Globus pallidus (tissue), 1 donor: ENCODE results near the gene CALM1.
A peak's percentile ranks its signal among the peaks of the same experiment; 100 is the strongest.

Experiments
- DNase-seq: peaks from one replicate; pipeline ENCODE4 v3.0.0-alpha.2; 2015; ENCODE audit warnings: low spot score

Gene CALM1

GRCh38 chr14:90443161-90444076 is 46.6 kb downstream of the CALM1 start:
- DNase-seq, result no peak

GRCh38 chr14:90444077-90444696 is 47.4 kb downstream of the CALM1 start:
- DNase-seq, result no peak

DNA sequence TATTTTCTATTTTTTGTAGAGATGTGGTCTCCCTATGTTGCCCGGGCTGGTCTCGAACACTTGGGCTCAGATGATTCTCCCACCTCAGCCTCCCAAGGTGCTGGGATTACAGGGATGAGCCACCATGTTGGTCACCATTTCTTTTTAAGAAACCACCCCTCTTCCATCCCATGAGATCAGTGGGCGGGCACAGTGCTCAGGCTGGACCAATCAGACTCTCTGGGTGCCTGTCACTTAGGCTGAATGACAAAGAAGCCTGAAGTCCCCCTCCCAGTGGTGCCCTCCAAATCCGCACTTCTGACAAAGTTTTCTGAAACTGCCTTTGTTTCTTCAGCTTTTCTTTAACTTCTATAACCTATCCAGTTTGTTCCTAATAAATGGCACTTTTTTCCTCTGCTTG is 48.2 kb downstream of the CALM1 start:
- no peak for DNase-seq

DNA sequence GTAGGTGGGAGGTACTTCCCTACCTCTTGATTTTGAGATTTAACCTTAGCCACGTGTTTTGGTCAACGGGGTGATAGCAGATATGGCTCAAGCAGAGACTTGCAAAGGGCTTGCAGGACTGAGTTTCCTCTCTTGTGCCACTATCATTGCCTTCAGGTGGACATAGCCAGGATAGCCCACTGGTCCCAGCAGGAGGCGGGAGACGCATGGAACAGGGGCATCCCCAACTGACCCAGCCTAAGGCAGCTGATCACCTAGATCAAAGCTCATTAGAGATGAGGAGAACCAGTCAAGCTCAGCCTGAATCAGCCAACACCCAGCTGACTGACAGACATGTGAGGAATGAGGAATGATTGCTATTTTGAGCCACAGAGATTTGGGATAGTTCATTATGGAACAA is 49.6 kb downstream of the CALM1 start:
- no peak for DNase-seq

DNA sequence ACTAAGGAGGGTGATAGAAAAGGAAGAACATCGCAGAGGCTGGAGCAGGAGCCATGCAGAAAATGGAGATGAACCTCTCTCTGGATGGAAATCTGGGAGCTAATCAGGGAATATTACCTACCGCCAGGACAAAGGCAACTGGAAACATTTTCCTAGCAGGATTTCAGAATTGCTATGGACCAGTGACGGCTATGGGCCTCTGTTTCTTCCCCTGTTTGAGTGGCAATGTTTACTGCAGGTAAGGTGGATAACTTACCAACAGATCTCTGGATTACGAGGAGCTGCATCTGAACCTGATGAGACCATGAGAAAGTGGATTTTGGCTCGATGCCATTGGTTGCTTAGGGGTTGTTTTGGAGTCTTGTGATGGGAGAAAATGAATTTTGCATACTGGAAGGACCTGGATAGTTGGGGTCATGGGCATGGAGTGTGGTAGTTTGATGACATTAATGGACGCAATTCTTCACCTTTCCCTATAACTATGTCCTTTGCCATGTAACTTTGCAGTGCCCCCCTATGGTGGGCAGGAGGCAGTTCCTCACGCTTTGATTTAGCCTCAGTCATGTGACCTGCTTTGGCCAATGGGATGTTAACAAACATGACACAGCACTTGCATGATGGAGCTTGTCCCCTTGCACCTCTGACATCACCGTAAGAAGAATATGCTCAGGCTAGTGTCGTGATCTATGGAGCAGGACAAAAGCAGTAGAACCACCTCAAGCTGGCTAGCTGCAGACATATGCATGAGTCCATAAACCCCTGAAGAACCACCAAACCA is 51.1 kb downstream of the CALM1 start:
- no peak for DNase-seq

GRCh38 chr14:90449411-90449810 is 52.6 kb downstream of the CALM1 start:
- no peak for DNase-seq

DNA sequence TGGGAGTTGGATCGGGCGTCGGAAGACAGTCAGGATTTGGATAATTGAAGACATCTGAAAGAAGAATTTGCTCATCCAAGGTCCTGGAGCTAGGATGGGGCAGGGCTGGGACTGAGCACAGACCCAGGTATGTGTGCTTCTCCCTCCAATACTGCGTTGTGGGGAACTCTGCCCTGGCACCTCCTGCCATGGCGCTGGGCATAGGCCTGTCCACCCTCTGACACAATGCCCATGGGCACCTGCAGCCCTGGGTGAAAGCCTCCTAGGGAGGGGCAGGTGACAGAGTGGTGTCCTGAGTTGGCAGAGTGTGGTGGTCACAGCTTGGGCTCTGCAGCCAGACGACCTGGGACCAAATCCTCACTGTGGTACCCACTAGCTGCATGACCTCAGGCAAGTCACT is 53.3 kb downstream of the CALM1 start:
- no peak for DNase-seq

- DNase-seq, result no peak
These were observed 53.8 kb downstream of the CALM1 start for GRCh38 chr14:90450667-90451066.

GRCh38 chr14:90451443-90451842 is 54.6 kb downstream of the CALM1 start:
- DNase-seq, result no peak

DNA sequence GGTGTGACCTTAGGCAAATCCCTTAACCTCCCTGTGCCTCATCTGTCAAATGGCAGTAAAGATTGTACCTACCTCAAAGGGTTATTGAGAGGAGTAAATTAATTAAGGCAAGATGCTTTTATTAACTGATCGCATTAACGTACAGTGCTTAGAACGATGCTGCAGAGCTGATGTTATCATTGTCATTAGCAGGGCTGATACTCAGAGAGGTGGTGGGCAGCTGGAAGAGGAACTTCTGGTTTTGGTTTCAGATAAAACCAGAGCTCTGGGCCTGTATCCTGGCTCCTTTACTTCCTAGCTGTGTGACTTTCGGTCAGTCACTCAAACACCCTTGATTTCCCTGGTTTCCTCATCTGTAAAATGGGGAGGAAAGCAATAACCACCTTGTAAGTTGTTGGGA is 55.1 kb downstream of the CALM1 start:
- no peak for DNase-seq

GRCh38 chr14:90452366-90452765 is 55.5 kb downstream of the CALM1 start:
- DNase-seq, result no peak

- peak; percentile 63 for DNase-seq
These were observed 56.6 kb downstream of the CALM1 start for GRCh38 chr14:90453401-90453951.

GRCh38 chr14:90454041-90455000 is 57.5 kb downstream of the CALM1 start:
- DNase-seq, result peak; percentile 99

DNA sequence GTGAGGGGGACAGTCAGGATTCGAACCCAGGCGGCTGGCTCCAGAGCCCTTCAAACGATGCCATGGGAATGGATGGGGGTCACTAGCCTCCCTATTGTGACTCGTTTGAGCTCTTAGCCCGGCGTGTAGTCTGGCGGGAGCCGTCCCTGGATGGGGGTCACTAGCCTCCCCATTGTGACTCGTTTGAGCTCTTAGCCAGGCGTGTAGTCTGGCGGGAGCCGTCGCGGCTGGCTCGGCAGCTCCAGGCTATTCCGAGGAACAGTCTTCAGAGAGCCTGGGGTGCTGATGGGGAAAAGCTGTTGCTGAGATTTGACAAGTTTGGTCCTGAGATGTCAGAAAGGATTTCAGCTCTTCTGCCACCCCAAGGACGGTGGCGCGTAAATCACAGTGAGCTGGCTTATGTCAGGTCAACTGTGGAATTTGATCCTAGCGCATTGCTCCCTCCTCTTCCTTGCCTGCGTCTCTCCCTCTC is 58.3 kb downstream of the CALM1 start:
- no peak for DNase-seq

GRCh38 chr14:90456551-90456950 is 59.7 kb downstream of the CALM1 start:
- DNase-seq, result no peak

GRCh38 chr14:90457186-90457585 is 60.4 kb downstream of the CALM1 start:
- no peak for DNase-seq
